GM21717 (cell line): ENCODE data around the gene PHF21A.

Source experiments
- ATAC-seq: cut with Tn5 transposase; IDR thresholded peaks from one replicate; pipeline ENCODE4 v1.9.1; 2021; ENCODE audit warnings: mild to moderate bottlenecking, moderate library complexity; ENCODE audit not compliant: unreplicated experiment

Gene PHF21A

DNA sequence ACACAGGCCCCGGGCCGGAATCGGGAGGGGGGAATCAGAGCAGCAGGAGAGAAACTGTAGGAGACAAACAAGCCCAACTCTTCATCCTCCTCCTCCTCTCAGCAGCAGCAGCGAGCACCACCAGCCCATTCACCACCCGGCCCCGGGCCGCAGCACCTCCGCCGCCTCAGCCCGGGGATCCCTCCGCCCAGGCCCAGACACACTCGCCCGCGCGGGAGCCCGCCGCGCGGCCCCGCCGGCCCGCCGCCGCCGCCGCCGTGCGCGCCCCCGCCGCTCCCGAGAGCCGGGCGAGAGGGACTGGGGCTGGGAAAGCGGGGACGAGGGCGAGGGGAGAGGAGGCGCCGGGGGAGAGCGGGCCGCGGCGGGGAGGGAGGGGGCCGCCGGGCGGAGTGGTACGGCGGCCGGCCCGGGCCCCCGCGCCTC, at the start of gene PHF21A:
TSS of gene PHF21A (minus strand) at position 154 of the 423 bp plus-strand sequence. CDS start 37,235 bp downstream, outside the sequence.
- ATAC-seq, result peak; percentile 39

DNA sequence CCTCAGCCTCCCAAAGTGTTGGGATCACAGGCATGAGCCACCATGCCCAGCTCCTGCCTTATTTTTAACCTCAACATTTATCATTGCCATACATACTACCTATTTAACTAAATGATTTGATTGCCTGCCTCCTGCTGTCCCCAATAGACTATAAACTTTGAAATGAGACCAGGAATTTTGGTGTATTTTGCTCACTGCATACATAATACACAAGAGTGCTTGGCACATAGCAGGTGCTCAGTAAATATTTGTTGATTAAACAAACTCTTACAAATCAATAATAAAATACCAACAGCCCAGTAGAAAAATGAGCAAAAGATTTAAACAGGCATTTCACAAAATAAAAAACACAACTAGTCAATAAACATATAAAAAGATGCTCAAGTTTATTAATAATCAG, 49.5 kb upstream of the PHF21A start:
- no peak for ATAC-seq

DNA sequence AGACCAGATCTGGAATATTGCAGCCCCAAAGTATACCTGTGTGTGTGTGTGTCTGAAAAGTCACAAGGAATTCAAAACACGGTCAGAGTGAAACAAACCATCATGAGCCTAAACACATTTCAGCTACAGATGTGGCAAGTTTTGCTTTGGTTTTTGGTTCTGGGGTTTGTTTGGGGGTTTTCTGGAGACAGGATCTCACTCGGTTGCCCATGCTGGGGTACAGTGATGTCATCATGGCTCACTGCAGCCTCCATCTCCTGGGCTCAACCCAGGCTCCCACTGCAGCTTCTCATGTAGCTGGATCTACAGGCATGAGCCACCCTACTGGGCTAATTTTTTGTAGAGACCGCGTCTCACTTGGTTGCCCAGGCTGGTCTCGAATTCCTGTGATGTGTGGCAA, 41.4 kb upstream of the PHF21A start:
- ATAC-seq, result no peak

DNA sequence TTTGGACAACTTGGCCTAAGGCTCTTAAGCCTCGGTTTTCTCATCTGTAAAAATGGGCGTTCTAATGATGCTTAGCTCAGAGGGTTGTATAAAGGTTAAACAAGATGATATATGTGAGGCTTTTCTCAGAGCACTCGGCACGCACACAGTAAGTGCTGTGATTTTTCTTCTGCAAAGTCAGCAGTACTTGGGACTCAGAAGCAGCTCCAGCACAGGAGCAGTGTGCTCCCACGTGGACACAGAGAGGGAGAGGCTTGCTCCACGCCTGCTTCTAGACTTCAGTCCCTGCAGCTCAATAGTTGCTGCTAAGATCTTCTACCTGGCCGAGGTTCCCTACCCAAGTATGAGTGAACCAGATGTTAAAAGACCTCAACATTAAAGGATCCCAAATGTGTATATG, 39.9 kb upstream of the PHF21A start:
- ATAC-seq, result no peak

DNA sequence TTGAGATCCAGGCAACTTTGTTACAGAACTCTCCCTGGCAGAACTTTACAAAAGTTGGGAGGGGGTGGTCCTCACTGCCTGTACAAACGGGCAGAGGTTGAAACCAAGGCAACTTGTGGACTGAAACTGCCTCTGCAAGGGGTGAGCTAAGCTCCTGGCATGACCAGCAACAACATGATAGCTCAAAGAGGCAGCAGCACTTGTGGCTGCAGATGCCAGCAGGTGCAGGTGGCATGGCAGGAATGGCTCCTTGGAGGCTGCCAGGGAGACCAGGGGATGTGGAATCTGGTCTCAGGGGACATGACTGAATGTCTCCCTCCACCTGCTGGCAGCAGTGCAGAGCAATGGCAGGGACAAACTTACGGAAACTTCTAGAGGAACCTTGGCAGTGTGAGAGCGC, 38.8 kb upstream of the PHF21A start:
- no peak for ATAC-seq

DNA sequence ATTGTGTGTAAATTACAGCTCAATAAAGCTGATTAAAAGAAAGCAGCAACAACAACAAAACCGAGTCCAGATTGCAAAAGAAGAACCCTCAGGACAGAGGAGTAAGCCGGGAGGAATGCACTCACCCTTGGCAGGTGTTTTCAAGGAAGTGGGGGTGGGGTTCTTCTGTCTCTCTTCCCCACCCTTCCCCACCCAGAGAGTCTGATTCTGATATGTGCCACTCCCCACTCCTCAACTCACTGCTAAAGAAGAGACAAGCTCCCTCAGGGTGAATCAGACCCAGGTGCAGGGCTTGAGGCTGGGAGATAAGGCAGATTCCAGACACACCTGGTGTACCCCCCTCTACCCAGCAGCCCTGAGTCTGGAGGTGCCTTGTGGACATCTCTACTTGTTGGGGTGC, 38.4 kb upstream of the PHF21A start:
- ATAC-seq, result no peak

DNA sequence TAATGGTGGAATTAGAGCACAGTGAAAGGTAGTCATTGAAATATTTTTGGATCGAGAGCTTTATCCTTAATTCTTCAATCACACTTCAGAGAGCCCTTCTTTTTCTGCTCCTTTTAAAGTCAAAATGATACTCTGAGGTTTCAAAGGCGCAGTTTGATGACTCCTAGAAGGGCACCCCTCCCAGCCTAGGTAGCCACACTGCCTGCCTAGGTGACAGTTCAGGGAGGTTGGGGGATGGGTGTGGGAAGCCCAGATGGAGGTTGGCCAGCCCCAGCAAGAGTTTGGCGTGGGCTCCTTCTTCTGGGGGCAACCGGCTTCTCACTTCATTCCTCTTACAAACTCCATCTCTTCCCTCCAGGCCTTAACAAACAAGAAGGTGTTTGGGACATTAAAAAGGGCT, 28.6 kb upstream of the PHF21A start:
- ATAC-seq, result no peak

DNA sequence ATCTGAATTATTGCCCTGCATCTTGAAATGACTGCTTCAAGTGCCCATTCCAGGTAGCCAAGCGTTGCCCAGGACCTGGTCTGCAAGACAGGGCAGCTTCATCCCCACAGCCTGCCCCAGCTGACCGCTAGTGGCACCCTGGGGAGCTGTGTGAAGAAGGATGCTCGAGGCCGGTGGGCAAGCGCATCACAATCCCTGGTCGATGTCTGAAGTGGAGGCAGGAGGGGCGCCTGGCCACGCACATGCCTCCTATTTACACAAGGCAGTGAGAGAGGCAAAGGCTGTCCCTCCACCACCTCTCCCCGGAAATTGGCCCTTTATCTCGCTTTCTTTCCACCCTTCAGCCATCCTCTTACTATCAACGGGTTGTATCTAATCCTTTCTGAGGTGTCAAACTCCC, 28.1 kb upstream of the PHF21A start:
- ATAC-seq, result no peak

DNA sequence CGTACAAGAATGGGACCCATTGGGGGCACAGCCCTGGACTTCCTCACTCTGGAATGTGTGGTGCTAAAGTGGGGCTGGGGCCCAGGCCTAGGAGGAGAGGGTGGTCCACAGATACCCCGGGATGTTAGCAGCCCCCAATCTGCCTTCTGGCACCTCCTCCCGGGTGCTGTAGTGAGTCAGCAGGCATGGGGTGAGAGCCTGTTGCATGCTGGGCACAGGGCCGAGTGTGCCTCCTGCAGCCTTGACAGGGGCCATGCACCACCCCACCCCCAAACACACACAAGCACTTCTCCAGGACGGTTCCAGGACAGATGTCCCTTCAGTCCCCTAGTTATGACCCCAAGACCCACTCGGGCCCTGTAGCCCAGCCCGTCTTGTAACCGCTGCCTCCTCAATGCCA, 23.5 kb upstream of the PHF21A start:
- no peak for ATAC-seq

DNA sequence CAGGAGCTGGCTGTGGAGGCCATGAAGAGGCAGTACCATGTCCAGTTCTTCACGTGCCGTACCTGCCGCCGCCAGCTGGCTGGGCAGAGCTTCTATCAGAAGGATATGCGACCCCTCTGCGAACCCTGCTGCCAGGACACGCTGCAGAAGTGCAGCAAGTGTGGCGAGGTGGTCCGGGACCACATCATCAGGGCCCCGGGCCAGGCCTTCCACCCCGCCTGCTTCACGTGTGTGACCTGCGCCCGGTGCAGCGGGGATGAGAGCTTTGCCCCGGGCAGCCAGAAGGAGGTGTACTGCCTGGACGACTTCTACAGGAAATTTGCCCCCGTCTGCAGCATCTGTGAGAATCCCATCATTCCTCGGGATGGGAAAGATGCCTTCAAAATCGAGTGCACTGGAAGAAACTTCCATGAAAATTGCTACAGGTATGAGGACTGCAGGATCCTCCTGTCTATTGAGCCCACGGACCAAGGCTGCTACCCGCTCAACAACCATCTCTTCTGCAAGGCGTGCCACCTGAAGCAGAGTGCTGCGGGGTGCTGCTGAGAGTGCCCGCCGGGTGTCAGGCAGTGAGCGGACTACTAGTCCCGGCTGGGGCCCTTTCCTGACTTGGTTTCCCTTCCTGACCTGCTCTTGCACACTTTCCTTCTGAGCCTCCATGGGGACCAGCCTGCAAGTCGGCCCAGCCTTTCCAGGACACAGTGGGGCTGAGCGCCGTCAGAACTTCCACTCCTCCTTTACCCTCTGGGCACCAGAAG, 22.0 kb upstream of the PHF21A start:
- no peak for ATAC-seq

DNA sequence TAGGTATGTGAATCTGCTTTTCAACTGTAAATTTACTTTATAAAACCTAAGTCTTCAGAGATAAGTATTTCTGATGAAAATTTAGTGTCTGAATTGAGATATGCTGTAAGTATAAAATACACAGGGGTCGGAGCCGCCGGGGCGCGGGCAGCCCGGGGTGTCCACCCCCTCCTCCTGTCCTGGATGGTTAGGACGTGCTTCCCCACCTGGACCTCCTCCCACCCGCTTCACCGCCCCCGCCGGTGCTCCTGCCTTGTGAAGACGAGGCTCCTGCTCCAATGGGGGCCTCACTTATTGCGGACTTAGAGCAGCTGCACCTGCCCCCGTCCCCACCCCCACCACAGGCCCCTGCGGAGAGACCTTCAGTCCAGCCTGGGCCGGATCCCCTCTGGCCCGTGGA, 21.3 kb upstream of the PHF21A start:
- ATAC-seq, result no peak

DNA sequence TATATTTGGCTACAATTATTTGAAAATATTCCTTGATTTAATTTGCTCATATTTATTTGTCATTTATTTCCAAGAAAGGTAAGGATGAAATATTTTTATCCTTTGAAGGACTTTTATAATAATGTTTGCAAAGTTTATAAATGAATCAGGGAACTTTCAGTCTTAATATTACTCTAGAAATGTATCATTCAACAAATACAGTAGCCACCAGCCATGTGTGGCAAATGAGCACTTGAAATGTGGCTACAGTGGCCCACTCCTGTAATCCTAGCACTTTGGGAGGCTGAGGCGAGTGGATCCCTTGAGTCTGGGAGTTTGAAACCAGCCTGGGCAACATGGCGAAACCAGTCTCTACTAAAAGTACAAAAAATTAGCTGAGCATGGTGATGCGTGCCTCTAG, 20.3 kb upstream of the PHF21A start:
- ATAC-seq, result no peak

DNA sequence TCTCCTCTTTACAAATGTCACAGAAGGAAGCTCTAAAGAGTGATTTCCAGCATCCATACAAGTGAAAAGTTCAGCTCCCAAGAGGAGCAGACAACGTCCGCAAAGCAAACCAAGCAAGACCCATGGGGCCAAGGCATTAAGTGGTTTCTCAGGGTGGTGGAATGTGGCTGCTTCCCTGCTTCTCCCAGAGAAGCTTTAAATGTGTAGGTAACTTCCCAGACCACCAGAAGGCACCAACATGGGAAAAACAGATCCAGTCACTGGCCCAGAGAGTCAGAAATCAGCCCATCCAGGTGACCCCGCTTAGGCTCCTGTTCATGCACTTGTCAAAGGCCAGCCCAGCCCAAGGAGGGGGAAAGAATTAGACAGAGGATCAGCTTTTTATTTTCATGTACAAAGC, 13.3 kb upstream of the PHF21A start:
- no peak for ATAC-seq

DNA sequence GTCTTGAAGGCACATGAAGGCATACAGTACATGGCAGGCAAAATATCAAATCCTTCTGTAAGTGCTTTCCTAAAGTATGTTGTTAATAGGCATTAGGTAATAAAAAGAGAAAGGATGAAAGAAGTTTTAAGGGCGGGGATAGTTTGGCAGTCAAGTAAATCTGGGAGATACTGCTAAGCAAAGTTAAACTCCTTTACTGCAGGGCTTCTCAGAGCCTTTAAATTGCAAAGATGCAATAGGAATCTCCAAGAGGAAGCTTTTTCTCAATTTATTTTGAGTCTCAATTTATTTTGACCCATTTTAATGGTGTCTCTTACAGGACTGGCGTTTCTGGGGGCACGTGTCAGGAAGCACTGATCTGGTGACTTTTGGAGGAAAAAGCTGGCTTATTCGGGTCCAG, 12.8 kb upstream of the PHF21A start:
- ATAC-seq, result no peak

DNA sequence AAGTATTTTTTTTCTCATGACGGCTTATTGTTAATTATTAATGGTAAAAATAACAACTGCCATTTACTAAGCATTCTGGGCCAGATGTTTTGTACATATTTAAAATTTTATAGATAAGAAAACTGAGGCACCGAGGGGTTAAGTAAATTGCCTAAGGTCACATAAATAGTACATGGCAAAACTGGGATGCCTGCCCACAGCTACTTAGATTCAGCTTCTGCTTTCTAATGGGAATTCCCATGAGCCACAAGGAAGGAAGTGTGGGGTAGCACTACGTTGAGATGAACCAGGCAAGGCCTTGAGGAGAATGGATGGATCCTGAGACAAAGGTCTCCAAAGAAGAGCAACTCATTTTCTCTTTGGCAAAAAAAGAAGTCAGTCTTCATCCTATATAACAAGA, 11.9 kb upstream of the PHF21A start:
- ATAC-seq, result no peak

DNA sequence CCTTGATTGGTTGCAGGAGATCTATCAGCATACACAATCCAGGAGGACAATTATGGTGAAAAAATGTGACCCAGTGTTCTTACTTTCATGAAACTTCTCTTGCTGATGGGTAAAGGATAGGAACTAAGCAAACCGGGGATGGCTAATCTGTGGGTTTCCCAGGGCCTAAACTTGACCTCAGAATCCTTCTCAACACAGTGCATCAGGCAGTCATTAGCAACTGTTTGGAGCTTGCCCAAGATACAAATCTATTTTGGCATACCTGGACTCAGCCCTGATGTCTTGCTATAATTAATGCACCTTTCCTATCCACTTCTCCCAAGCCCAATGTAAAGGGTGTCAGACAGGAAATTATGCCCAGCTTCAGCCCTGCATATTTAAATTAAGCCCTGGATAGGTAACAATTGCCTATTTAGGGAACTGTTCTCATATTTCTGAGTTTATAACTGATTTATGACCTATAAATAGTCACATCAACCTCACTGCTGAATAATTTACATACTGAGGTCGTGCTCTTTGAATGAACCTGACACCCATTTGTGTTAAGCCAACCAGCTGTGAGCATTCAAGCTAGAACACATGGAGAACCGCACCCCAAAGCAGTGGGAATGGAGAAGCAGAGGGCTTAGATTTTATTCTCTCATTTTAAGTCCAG, 9.2 kb upstream of the PHF21A start:
- ATAC-seq, result no peak

DNA sequence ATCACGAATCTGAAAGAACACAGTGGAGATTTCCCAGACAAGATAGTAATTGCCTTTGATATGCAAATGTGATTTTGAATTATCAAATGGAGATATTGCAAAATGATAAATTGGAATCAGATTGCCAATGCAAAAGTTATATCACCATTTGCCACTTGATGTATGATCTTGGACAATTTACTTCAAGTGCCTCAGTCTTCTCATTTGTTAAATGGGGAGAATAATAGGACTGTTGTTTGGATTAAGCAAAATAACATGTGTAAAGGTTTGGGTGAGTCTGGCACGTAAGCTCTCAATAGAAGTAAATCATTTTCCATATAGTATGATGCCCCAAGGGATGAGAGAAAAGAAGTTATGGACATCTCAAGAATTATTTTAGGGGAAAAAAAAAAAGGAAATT, 7.9 kb upstream of the PHF21A start:
- ATAC-seq, result no peak

DNA sequence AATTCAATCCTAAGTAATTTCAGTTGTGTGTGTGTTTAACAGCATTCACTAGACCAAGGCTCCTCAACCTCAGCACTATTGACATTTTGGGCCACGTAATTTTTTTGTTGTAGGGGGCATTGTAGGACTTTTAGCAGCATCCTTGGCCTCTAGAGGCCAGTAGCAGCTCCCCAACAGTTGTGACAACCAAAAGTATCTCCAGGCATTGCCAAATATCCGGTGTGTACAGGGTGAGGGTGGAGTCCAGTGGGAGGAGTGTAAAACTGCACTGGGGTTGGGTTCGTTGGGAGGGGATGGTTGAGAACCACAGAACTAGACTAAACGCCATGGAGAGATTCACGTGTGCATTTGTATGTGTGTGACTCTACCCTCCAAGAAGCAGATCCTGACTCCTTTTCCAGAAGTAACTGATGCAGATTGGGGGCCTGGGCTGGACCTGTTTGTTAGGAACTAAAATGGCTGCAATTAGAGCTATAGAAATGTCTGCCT, 5.9 kb upstream of the PHF21A start:
- ATAC-seq, result no peak

DNA sequence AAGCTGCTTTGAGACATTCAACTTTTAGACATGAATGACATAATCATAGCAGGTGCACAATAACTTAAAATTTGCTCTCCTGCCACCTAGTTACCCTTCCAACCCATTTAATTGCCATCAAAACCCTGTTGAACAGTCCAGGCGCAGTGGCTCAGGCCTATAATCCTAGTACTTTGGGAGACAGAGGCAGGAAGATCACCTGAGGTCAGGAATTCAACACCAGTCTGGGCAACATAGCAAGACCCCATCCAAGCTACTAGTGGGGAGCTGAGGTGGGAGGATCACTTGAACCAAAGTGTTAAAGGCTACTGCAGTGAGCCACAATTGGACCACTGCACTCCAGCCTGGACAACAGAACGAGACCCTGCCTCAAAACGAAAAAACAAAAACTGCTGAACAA, 4.0 kb upstream of the PHF21A start:
- ATAC-seq, result no peak

DNA sequence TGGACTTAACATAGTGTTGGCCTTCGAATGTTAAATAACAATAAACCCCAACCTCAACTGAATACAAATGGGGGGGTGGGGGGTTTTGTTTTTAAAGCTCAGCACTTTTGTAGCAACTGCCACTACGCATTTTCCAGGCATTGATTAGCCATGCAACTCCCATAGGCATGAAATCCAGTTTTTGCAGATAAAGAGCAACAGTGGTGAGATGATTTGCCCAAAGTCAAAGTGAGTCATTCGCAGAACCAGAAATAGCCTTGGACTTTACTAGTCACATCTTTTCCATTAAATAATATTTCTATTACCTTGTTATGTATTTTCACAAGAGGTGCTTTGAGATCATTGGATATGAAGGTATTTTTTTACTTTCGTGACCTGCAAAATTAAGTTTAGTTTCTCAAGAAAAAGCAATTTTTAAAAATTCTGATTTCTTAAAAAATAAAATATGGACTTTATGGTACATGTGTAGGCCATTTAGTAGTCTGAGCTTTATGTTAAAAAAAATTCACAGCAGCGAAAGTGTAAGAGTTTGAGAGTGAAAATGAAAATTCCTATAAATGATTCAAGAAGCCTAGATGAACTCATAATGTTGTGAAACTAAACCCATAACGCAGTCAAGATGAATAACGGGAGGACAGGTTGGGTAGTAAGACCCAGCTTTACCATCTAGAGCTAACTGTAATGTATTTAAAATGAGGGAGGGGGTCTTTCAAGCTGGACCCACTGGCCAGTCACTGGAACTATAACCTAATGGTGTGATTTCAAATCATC, 1.9 kb upstream of the PHF21A start:
- no peak for ATAC-seq

DNA sequence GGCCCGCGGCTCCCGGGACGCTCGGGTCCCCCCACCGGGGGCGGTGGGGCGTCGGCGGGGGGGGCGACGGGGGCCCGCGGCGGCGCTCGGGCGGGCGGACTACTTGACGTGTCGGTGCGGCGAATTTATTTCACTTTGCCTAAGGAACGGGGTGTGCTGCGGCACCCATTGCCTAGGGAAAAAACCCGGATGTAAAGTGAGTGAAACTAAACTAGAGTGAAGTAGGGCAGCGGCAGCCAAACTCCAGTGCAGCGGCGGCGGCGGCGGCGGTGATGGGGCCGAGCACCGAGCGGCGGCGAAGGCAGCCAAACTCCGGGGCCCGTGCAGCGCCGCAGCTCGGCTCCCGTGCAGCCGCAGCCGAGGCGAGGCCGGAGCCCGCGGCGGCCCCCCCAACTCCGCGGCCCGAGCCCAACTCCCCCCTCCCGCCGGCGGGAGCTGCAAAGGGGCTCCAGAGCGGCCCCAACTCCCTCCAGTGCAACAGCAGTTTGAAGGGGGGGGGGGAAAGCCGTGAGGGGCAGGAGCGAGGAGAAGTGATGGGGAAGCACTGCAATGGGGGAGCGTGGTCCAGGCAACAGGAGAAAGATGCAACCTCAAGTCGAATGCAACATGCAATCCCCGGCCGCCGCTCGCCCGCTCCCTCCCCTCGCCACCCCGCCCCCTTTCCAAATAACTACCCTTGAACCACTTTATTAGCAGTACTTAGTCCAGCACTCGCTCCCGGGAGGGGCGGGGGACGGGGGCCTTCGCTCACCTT, 647 bp upstream of the PHF21A start:
- peak; percentile 44 for ATAC-seq
